Endothelial cell of coronary artery (primary cell): Measurements from ENCODE around the gene C12orf60. TPM values are rescaled to one million over a fixed set of nuclear protein-coding genes. Genes with fewer than 3 reads are reported as not detected.

Experiments
- total RNA-seq: library from RNA; depleted of rRNA; stranded (reverse); fragments of >200 nt; gene quantifications from 2 replicates; pipeline ENCODE4 v1.2.3, GENCODE V29; 2014

C12orf60 gene
- 1.1 and 1.3 TPM in 2 replicates for total RNA-seq

GRCh38 chr12:14803011-14803829, at the start of gene C12orf60, which contains the start of gene WBP11:
Gene C12orf60, plus strand, starts transcription at chr12:14803670. Its CDS starts 19,266 bp downstream, at chr12:14822936.
Gene WBP11, minus strand, starts transcription at chr12:14803478. Its CDS starts 2,095 bp downstream, at chr12:14801383.

GRCh38 chr12:14814014-14814413, 10.5 kb downstream of the C12orf60 start, which contains the start of gene SMCO3:
Gene SMCO3, minus strand, starts transcription at chr12:14814182. Its CDS starts 7,502 bp downstream, at chr12:14806680.

GRCh38 chr12:14843425-14843887, 40.0 kb downstream of the C12orf60 start, which contains the start of gene ART4:
Gene ART4, minus strand, starts transcription at chr12:14843526. Its CDS starts 413 bp downstream, at chr12:14843113.

Other genes with a start within 250 kb of the C12orf60 start
- 0.09 TPM in 2 replicates for gene PLBD1, start 235.8 kb upstream of the C12orf60 start, total RNA-seq
- gene GUCY2C, start 107.1 kb upstream of the C12orf60 start, total RNA-seq, result not detected in 2 replicates
- 13.5 and 16.5 TPM in 2 replicates for gene WBP11, start 192 bp upstream of the C12orf60 start, total RNA-seq
- gene SMCO3, start 10.5 kb downstream of the C12orf60 start, total RNA-seq, result 0.09 and 0.56 TPM in 2 replicates
- 9.4 and 17.9 TPM in 2 replicates for gene ART4, start 39.9 kb downstream of the C12orf60 start, total RNA-seq
- 65.4 and 192 TPM in 2 replicates for gene MGP, start 82.2 kb downstream of the C12orf60 start, total RNA-seq
- gene ERP27, start 134.9 kb downstream of the C12orf60 start, total RNA-seq, result 0.09 and 0.27 TPM in 2 replicates
- 193 and 252 TPM in 2 replicates for gene ARHGDIB, start 157.9 kb downstream of the C12orf60 start, total RNA-seq
- gene PDE6H, start 169.4 kb downstream of the C12orf60 start, total RNA-seq, result not detected in 2 replicates